Frontal cortex (tissue), 1 donor: ENCODE measurements around the gene GABRE. TPM values are rescaled to one million over a fixed set of nuclear protein-coding genes. Genes with fewer than 3 reads are reported as not detected.

Source experiments
- total RNA-seq: library from RNA; depleted of rRNA; stranded (reverse); fragments of >200 nt; gene quantifications from one replicate; pipeline ENCODE4 v1.2.3, GENCODE V29; 2014

GABRE gene
- total RNA-seq, 1 donor from 2014 or later = 0.82 TPM

Other genes with a start within 250 kb of the GABRE start
- gene CNGA2, start 239.9 kb downstream of the GABRE start, total RNA-seq = not detected
- gene MAGEA4, start 61.8 kb downstream of the GABRE start, total RNA-seq = not detected
- gene MAGEA10, start 163.9 kb upstream of the GABRE start, total RNA-seq = not detected